NCI-H2196 (cell line): Measurements from ENCODE around the gene NAGPA.
A peak's percentile ranks its signal among the peaks of the same experiment; 100 is the strongest.

ENCODE experiments used
- DNase-seq: peaks from one replicate; lab custom pipeline; 2025; ENCODE audit not compliant: unreplicated experiment; lab: John Stamatoyannopoulos, UW

NAGPA gene

GRCh38 chr16:4979164-4979563 lies 54.6 kb downstream of the NAGPA start:
- no peak for DNase-seq

- peak; percentile 82 for DNase-seq
Observed at GRCh38 chr16:4976611-4977145, 57.1 kb downstream of the NAGPA start.

GRCh38 chr16:4976079-4976478 lies 57.7 kb downstream of the NAGPA start:
- no peak for DNase-seq
